HG03139 (cell line): ENCODE data around the gene PDE1C.
A peak's percentile ranks its signal among the peaks of the same experiment; 100 is the strongest.

Experiments
- ATAC-seq: cut with Tn5 transposase; IDR thresholded peaks from one replicate; pipeline ENCODE4 v1.9.1; 2021; ENCODE audit not compliant: unreplicated experiment

Gene PDE1C

GRCh38 chr7:31906479-31907171 is 163.6 kb downstream of the PDE1C start:
- no peak for ATAC-seq

- ATAC-seq = no peak
Observed at GRCh38 chr7:31903962-31904361, 166.2 kb downstream of the PDE1C start.

- ATAC-seq = no peak
Observed at GRCh38 chr7:31899356-31899927, 170.8 kb downstream of the PDE1C start.

- ATAC-seq = no peak
Observed at GRCh38 chr7:31896925-31897324, 173.3 kb downstream of the PDE1C start.

- no peak for ATAC-seq
Observed at GRCh38 chr7:31894308-31894707, 175.9 kb downstream of the PDE1C start.

- ATAC-seq = no peak
Observed at GRCh38 chr7:31893365-31893764, 176.8 kb downstream of the PDE1C start.

GRCh38 chr7:31892099-31892829 is 177.9 kb downstream of the PDE1C start:
- peak; percentile 76 for ATAC-seq

GRCh38 chr7:31890766-31891165 is 179.4 kb downstream of the PDE1C start:
- no peak for ATAC-seq

GRCh38 chr7:31890198-31890597 is 180.0 kb downstream of the PDE1C start:
- ATAC-seq = no peak

- no peak for ATAC-seq
Observed at GRCh38 chr7:31887006-31887405, 183.2 kb downstream of the PDE1C start.

GRCh38 chr7:31885171-31885570 is 185.0 kb downstream of the PDE1C start:
- ATAC-seq = no peak

GRCh38 chr7:31883761-31884164 is 186.4 kb downstream of the PDE1C start:
- peak; percentile 81 for ATAC-seq

GRCh38 chr7:31882187-31882586 is 188.0 kb downstream of the PDE1C start:
- no peak for ATAC-seq

GRCh38 chr7:31878875-31879274 is 191.3 kb downstream of the PDE1C start:
- no peak for ATAC-seq

- no peak for ATAC-seq
Observed at GRCh38 chr7:31875424-31875823, 194.8 kb downstream of the PDE1C start.

GRCh38 chr7:31874631-31875386 is 195.4 kb downstream of the PDE1C start:
- ATAC-seq = no peak

GRCh38 chr7:31873816-31874597 is 196.2 kb downstream of the PDE1C start:
- peak; percentile 82 for ATAC-seq

- no peak for ATAC-seq
Observed at GRCh38 chr7:31872545-31873370, 197.4 kb downstream of the PDE1C start.

GRCh38 chr7:31864646-31865045 is 205.6 kb downstream of the PDE1C start:
- no peak for ATAC-seq

- no peak for ATAC-seq
Observed at GRCh38 chr7:31860925-31861324, 209.3 kb downstream of the PDE1C start.
